HL-60/S4 (cell line): Measurements from ENCODE around the gene MIF4GD.
"Not testable (repeated sequence)": the region's sequence is repeated elsewhere in the genome, so short reads cannot be mapped to it uniquely, and the experiment has no call there.

Source experiments
- in situ Hi-C: fragments of 300-500 bp; cut with MboI; formaldehyde crosslinking; loops from 2 replicates; pipeline ENCODE4 v1.14.3; 2022; ENCODE audit warnings: low sequenced_read_pairs

The MIF4GD gene

GRCh38 chr17:75262112-75262606 is 8.9 kb downstream of the MIF4GD start:
- in situ Hi-C loops, result no loop called here

GRCh38 chr17:75261336-75262111 is 9.5 kb downstream of the MIF4GD start, which contains the start of the genes GGA3 and MRPS7:
GGA3 (minus strand) TSS chr17:75261606; CDS start chr17:75261587, 19 bp downstream.
MRPS7 (plus strand) TSS chr17:75261879; CDS start chr17:75261901, 22 bp downstream.
- in situ Hi-C loops, result no loop called here

GRCh38 chr17:75260641-75261335 is 10.2 kb downstream of the MIF4GD start:
- in situ Hi-C loops, result no loop called here

GRCh38 chr17:75257228-75257627 is 13.8 kb downstream of the MIF4GD start:
- in situ Hi-C loops, result not testable (repeated sequence)

GRCh38 chr17:75255954-75256698 is 14.9 kb downstream of the MIF4GD start:
- in situ Hi-C loops, result not testable (repeated sequence)

GRCh38 chr17:75252039-75252816 is 18.8 kb downstream of the MIF4GD start:
- in situ Hi-C loops, result no loop called here

GRCh38 chr17:75250009-75250471 is 21.0 kb downstream of the MIF4GD start:
- in situ Hi-C loops, result no loop called here

- in situ Hi-C loops, result no loop called here
Observed at GRCh38 chr17:75249564-75249963, 21.5 kb downstream of the MIF4GD start.

- in situ Hi-C loops, result no loop called here
Observed at GRCh38 chr17:75246404-75246803, 24.6 kb downstream of the MIF4GD start.

- in situ Hi-C loops, result no loop called here
Observed at GRCh38 chr17:75245011-75245410, 26.0 kb downstream of the MIF4GD start.

GRCh38 chr17:75244133-75244866 is 26.7 kb downstream of the MIF4GD start:
- in situ Hi-C loops, result no loop called here

GRCh38 chr17:75242461-75243042 is 28.5 kb downstream of the MIF4GD start:
- in situ Hi-C loops, result no loop called here

GRCh38 chr17:75241996-75242460 is 29.0 kb downstream of the MIF4GD start:
- in situ Hi-C loops, result no loop called here

- in situ Hi-C loops, result no loop called here
Observed at GRCh38 chr17:75241502-75241901, 29.5 kb downstream of the MIF4GD start.

- in situ Hi-C loops, result no loop called here
Observed at GRCh38 chr17:75241143-75241430, 29.9 kb downstream of the MIF4GD start.

- in situ Hi-C loops, result no loop called here
Observed at GRCh38 chr17:75240394-75241142, 30.5 kb downstream of the MIF4GD start.

GRCh38 chr17:75239778-75240393 is 31.1 kb downstream of the MIF4GD start:
- in situ Hi-C loops, result no loop called here

GRCh38 chr17:75239214-75239613 is 31.8 kb downstream of the MIF4GD start:
- in situ Hi-C loops, result no loop called here
